Femur (tissue), 1 donor: ENCODE data around the gene RGS17.
"Not testable (repeated sequence)": the region's sequence is repeated elsewhere in the genome, so short reads cannot be mapped to it uniquely, and the experiment has no call there.

ENCODE experiments used
- DNase-seq: peaks from one replicate; pipeline ENCODE4 v3.0.0-alpha.2; 2017

The RGS17 gene

GRCh38 chr6:153131037-153131981, at the start of gene RGS17:
RGS17 (minus strand) TSS chr6:153131282; CDS start chr6:153044018, 87,264 bp downstream.
- peak; percentile 85 for DNase-seq

- no peak for DNase-seq
These were observed 41.7 kb upstream of the RGS17 start for GRCh38 chr6:153172815-153173214.

- DNase-seq: no peak
These were observed 39.4 kb upstream of the RGS17 start for GRCh38 chr6:153170511-153170910.

- no peak for DNase-seq
These were observed 36.8 kb upstream of the RGS17 start for GRCh38 chr6:153167907-153168306.

GRCh38 chr6:153167061-153167891, 36.2 kb upstream of the RGS17 start:
- DNase-seq: no peak

- no peak for DNase-seq
These were observed 31.6 kb upstream of the RGS17 start for GRCh38 chr6:153162646-153163045.

- DNase-seq: no peak
These were observed 31.1 kb upstream of the RGS17 start for GRCh38 chr6:153162172-153162571.

GRCh38 chr6:153160221-153160620, 29.1 kb upstream of the RGS17 start:
- DNase-seq: no peak

- DNase-seq: no peak
These were observed 19.8 kb upstream of the RGS17 start for GRCh38 chr6:153150752-153151440.

GRCh38 chr6:153150371-153150751, 19.3 kb upstream of the RGS17 start:
- DNase-seq: no peak

GRCh38 chr6:153149891-153150290, 18.8 kb upstream of the RGS17 start:
- no peak for DNase-seq

GRCh38 chr6:153146413-153146812, 15.3 kb upstream of the RGS17 start:
- no peak for DNase-seq

- DNase-seq: no peak
These were observed 14.5 kb upstream of the RGS17 start for GRCh38 chr6:153145591-153145990.

GRCh38 chr6:153143200-153143599, 12.1 kb upstream of the RGS17 start:
- no peak for DNase-seq

GRCh38 chr6:153140299-153140698, 9.2 kb upstream of the RGS17 start:
- DNase-seq: no peak

GRCh38 chr6:153138930-153139329, 7.8 kb upstream of the RGS17 start:
- no peak for DNase-seq

- DNase-seq: no peak
These were observed 4.6 kb upstream of the RGS17 start for GRCh38 chr6:153135681-153136080.

- DNase-seq: not testable (repeated sequence)
These were observed 2.6 kb upstream of the RGS17 start for GRCh38 chr6:153133667-153134066.

- no peak for DNase-seq
These were observed 506 bp downstream of the RGS17 start for GRCh38 chr6:153130515-153131036.

GRCh38 chr6:153129873-153130514, 1.1 kb downstream of the RGS17 start:
- peak; percentile 30 for DNase-seq

- DNase-seq: no peak
These were observed 4.9 kb downstream of the RGS17 start for GRCh38 chr6:153126218-153126617.

- DNase-seq: no peak
These were observed 6.0 kb downstream of the RGS17 start for GRCh38 chr6:153125032-153125431.
